HepG2 (cell line): ENCODE measurements around the gene COX6B1. TPM values are rescaled to one million over a fixed set of nuclear protein-coding genes. Genes with fewer than 3 reads are reported as not detected.

Experiments used
- DMAP1 ChIP-seq: IDR thresholded peaks from 2 replicates; pipeline ENCODE4 v1.6.1; 2016
- E2F1 ChIP-seq: sonication (generic); formaldehyde crosslinking; IDR thresholded peaks from 2 replicates; pipeline ENCODE4 v1.5.0; 2020; ENCODE audit warnings: missing genetic modification reagents
- ETV5 ChIP-seq: IDR thresholded peaks from 2 replicates; pipeline ENCODE4 v1.6.1; 2018; ENCODE audit warnings: missing biosample characterization, missing genetic modification reagents, inconsistent platforms, borderline replicate concordance
- NFE2L1 ChIP-seq: sonication (generic); formaldehyde crosslinking; IDR thresholded peaks from 2 replicates; pipeline ENCODE4 v1.4.0; 2020; ENCODE audit warnings: missing genetic modification reagents, mild to moderate bottlenecking, borderline replicate concordance
- NONO ChIP-seq, 2 experiments: fragments of 450-650 bp in 1 of 2; sonication (generic) in 1 of 2; formaldehyde crosslinking in 1 of 2; IDR thresholded peaks in 1 of 2; conservative IDR thresholded peaks in 1 of 2; 2 replicates each; pipeline versions ENCODE4 v1.6.1 to v1.8.0; 2017 to 2022; ENCODE audit warnings: mild to moderate bottlenecking in 1 of 2, missing genetic modification reagents in 1 of 2, moderate library complexity in 1 of 2
- RBFOX2 ChIP-seq: fragments of 200-400 bp; formaldehyde crosslinking; IDR thresholded peaks from 2 replicates; pipeline ENCODE4 v1.6.1; 2017; ENCODE audit warnings: low read depth, mild to moderate bottlenecking, low read length
- SIN3B ChIP-seq: fragments of 150-350 bp; IDR thresholded peaks from 2 replicates; pipeline ENCODE4 v1.6.1; 2014; ENCODE audit warnings: low read length
- THAP11 ChIP-seq: IDR thresholded peaks from 2 replicates; pipeline ENCODE4 v1.6.1; 2016; ENCODE audit warnings: missing biosample characterization, missing genetic modification reagents
- THRA ChIP-seq: sonication (generic); formaldehyde crosslinking; IDR thresholded peaks from 2 replicates; pipeline ENCODE4 v1.4.0; 2020; ENCODE audit warnings: missing genetic modification reagents, borderline replicate concordance
- ZFX ChIP-seq: sonication (generic); formaldehyde crosslinking; IDR thresholded peaks from 2 replicates; pipeline ENCODE4 v1.4.0; 2020; ENCODE audit warnings: mild to moderate bottlenecking, low read depth, missing genetic modification reagents, moderate library complexity
- ZNF205 ChIP-seq: IDR thresholded peaks from 2 replicates; pipeline ENCODE4 v1.6.1; 2018; ENCODE audit warnings: missing biosample characterization, missing genetic modification reagents
- ZNF251 ChIP-seq: sonication (generic); formaldehyde crosslinking; IDR thresholded peaks from 2 replicates; pipeline ENCODE4 v1.9.0; 2021; ENCODE audit warnings: mild to moderate bottlenecking, missing genetic modification reagents
- ZNF501 ChIP-seq: sonication (generic); formaldehyde crosslinking; IDR thresholded peaks from 2 replicates; pipeline ENCODE4 v1.5.1; 2020; ENCODE audit warnings: mild to moderate bottlenecking, moderate library complexity, missing genetic modification reagents
- ZNF605 ChIP-seq: sonication (generic); formaldehyde crosslinking; IDR thresholded peaks from 2 replicates; pipeline ENCODE4 v1.8.0; 2022; ENCODE audit warnings: mild to moderate bottlenecking, missing genetic modification reagents
- ZNF607 ChIP-seq: sonication (generic); formaldehyde crosslinking; IDR thresholded peaks from 2 replicates; pipeline ENCODE4 v1.5.1; 2020; ENCODE audit warnings: missing genetic modification reagents, mild to moderate bottlenecking, borderline replicate concordance
- ZNF619 ChIP-seq: sonication (generic); formaldehyde crosslinking; IDR thresholded peaks from 2 replicates; pipeline ENCODE4 v1.4.0; 2020; ENCODE audit warnings: mild to moderate bottlenecking, missing genetic modification reagents
- ZNF687 ChIP-seq: sonication (generic); formaldehyde crosslinking; IDR thresholded peaks from 2 replicates; pipeline ENCODE4 v1.5.1; 2020; ENCODE audit warnings: mild to moderate bottlenecking, missing genetic modification reagents, moderate library complexity
- ZSCAN9 ChIP-seq: IDR thresholded peaks from 2 replicates; pipeline ENCODE4 v1.6.1; 2016; ENCODE audit warnings: borderline replicate concordance
- polyA plus RNA-seq, 8 experiments: library from polyadenylated mRNA; depleted of rRNA in 3 of 8; stranded (reverse) in 7 of 8; unstranded in 1 of 8; fragments of >200 nt; fragmentation: Illumina TruSeq in 4 of 8; extraction: Trizol in 4 of 8; gene quantifications; 2 replicates each; pipeline versions ENCODE4 v1.2.1 to v1.2.3, GENCODE V29; 2011 to 2016; ENCODE audit warnings: low read depth in 4 of 8, missing spikeins in 1 of 8, mixed read lengths in 1 of 8; ENCODE audit not compliant: insufficient read depth in 1 of 8
- total RNA-seq, 5 experiments: library from RNA; depleted of rRNA; stranded (reverse); fragments of >200 nt; fragmentation: Illumina TruSeq; extraction: Trizol; gene quantifications; 2 replicates each; pipeline ENCODE4 v1.2.3, GENCODE V29; 2016; ENCODE audit warnings: low read depth in 1 of 5
- TF ChIP-seq, protein P1 (sequence below): sonication (generic); formaldehyde crosslinking; IDR thresholded peaks from 2 replicates; pipeline ENCODE4 v1.5.0; 2020; ENCODE audit warnings: missing genetic modification reagents

COX6B1 gene
- total and polyA plus RNA-seq, 2 of the 13 experiments (the other 11 are each of a cell fraction or from before 2014, with no cell fraction given) = 481 to 487 TPM

- peak; percentile 87 for TF ChIP-seq ZNF687 (CRISPR knock-in tag)
- TF ChIP-seq ZNF605 (CRISPR knock-in tag) = peak; percentile 72; the same call in 1 of the 2 replicates
- TF ChIP-seq NFE2L1 (CRISPR knock-in tag) = no peak
- TF ChIP-seq RBFOX2 = peak; percentile 84
- peak; percentile 82 for TF ChIP-seq SIN3B
- TF ChIP-seq ZNF251 (CRISPR knock-in tag) = no peak
- peak; percentile 65; the same call in 1 of the 2 replicates for TF ChIP-seq ZNF607
- peak; percentile 60; the same call in 1 of the 2 replicates for TF ChIP-seq ZFX (CRISPR knock-in tag)
- 0 out of 2 replicates have a peak, but pooled peaks have one; percentile 60 for TF ChIP-seq ZSCAN9
- peak; percentile 53; the same call in 1 of the 2 replicates for TF ChIP-seq ETV5
- TF ChIP-seq E2F1 = peak; percentile 91
- no peak for TF ChIP-seq NONO (IDR thresholded peaks at IDR 0.05)
- peak; percentile 64; the same call in 1 of the 2 replicates for TF ChIP-seq NONO (CRISPR knock-in tag; conservative IDR thresholded peaks at IDR 0.05)
- 0 out of 2 replicates have a peak, but pooled peaks have one; percentile 21 for TF ChIP-seq THRA (CRISPR knock-in tag)
- TF ChIP-seq ZNF205 = 0 out of 2 replicates have a peak, but pooled peaks have one; percentile 54
- TF ChIP-seq ZNF501 (CRISPR knock-in tag) = peak; percentile 79
- TF ChIP-seq DMAP1 (CRISPR knock-in tag) = peak; percentile 66; the same call in 1 of the 2 replicates
- TF ChIP-seq, protein P1, sequence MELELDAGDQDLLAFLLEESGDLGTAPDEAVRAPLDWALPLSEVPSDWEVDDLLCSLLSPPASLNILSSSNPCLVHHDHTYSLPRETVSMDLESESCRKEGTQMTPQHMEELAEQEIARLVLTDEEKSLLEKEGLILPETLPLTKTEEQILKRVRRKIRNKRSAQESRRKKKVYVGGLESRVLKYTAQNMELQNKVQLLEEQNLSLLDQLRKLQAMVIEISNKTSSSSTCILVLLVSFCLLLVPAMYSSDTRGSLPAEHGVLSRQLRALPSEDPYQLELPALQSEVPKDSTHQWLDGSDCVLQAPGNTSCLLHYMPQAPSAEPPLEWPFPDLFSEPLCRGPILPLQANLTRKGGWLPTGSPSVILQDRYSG (CRISPR knock-in tag) = no peak
- TF ChIP-seq ZNF619 = 0 out of 2 replicates have a peak, but pooled peaks have one; percentile 62
- TF ChIP-seq THAP11 (CRISPR knock-in tag) = peak; percentile 93
These were observed 35.4 kb upstream of the COX6B1 start, which contains the start of gene HAUS5 (continued) for GRCh38 chr19:35612559-35613321.
